Hematopoietic multipotent progenitor cell treated with erythropoietin and hydrocortisone succinate and interleukin-3 and kit ligand, for 17 days (in vitro differentiated cells): ENCODE data around the gene ZSWIM4.

Source experiments
- DNase-seq: peaks from one replicate; pipeline ENCODE4 v3.0.0-alpha.2; 2015; ENCODE audit warnings: low spot score

Gene ZSWIM4

DNA sequence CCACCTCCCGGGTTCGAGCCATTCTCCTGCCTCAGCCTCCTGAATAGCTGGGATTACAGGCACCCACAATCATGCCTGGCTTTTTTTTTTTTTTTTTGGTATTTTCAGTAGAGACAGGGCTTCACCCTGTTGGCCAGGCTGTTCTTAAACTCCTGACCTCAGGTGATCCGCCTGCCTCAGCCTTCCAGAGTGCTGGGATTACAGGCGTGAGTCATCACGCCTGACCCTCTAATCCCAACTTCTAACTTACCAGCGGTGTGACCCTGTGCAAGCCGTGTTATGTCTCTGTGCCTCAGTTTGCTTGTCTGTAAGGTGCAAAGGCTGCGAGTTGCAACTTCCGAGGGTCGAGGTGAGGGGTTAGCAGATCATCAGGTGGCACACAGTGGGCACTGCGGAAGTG, 17.3 kb downstream of the ZSWIM4 start:
- no peak for DNase-seq

DNA sequence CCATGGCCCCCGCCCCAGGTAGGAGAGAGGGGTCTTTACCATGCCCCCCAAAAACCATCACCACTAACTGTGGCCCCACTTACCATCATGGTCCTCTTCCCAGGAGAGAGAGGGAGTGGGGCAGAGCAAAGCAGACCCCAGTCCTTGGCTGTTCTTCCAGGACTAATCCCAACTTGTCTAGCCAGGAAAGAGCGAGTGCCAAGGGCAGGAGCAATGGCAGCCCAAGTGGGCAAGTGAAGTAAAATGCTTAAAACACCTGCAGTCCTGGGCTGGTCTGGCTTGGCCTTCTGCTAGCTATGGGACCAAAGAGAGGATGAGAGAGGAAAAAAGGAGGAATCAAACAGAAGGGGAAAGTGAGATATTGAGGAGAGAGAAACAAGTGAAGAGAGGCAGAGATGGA, 17.9 kb downstream of the ZSWIM4 start:
- no peak for DNase-seq

DNA sequence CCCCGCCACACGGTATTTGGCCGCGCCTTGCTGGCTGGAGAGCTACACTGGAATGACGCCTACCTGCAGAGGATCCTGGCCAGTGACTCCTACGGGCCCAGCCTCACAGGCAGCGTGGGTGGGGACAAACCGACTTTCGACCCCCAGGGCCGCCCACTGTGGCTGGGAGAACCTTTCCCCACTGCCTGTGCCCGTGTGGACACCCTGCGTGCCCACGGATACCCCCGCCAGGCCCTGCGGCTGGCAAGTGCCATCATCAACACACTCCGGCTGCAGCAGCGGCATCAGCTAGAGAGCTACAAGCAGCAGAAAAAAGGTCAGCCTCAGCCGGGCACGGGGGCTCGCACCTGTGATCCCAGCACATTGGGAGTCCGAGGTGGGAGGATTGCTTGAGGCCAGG, 19.3 kb downstream of the ZSWIM4 start:
- DNase-seq: no peak

DNA sequence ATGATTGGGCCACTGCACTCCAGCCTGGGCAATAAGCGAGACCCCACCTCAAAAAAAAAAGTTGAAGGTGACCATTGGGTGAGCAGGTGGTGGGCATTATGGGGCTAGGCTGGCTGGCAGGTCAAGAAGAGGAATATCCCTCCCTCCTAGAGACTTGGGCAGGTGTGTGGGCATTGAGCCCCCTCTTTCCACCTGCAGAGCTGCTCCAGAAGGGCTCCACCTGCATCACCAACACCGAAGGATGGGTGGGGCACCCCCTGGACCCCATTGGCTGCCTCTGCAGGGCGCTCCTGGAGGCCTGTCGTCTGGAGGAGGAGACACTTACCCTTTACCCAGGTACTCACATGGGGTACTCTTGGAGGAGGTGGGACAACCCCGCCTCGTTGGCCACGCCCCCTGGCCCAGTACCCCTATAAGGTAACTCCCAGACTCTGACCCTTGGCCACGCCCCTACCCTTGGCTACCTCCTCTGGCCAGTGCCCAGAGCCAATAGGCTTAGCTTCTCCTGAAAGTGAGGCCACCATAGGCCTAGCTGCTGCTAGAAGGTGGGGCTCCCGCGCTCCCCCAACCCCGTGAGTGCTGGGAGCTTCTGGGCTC, 21.9 kb downstream of the ZSWIM4 start:
- DNase-seq: peak; percentile 25

DNA sequence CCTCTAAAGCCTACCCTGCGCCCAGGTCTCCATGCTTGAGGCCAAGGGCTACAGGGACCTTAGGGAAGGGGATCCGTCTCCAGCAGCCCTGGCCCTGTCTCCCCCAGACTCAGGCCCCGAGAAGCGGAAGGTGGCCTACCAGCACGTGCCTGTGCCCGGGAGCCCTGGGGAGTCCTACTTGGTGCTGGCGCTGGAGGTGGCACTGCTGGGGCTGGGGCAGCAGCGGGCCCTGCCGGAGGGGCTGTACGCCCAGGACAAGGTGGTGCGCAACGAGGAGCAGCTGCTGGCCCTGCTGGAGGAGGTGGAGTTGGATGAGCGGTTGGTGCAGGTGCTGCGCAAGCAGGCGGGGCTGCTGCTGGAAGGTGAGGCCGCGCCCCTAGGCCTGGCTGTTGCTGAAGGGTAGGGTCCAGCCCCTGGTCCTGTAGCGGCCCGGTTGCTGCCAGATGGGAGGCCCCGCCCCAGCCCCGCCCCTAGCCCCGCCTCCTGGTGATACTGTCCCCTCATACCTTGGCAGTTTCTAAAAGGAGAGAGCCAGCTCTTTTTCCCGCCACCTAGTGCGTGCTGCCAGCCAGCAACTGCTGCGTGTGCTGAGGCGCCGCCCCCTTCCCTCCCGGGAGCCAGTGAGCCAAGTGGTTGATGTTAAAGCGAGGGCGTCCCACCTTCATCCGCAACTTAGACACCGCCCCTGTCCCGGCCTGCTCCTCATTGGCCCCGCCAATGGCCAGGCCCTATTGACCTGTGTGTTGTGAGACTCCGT, 22.6 kb downstream of the ZSWIM4 start:
- no peak for DNase-seq

DNA sequence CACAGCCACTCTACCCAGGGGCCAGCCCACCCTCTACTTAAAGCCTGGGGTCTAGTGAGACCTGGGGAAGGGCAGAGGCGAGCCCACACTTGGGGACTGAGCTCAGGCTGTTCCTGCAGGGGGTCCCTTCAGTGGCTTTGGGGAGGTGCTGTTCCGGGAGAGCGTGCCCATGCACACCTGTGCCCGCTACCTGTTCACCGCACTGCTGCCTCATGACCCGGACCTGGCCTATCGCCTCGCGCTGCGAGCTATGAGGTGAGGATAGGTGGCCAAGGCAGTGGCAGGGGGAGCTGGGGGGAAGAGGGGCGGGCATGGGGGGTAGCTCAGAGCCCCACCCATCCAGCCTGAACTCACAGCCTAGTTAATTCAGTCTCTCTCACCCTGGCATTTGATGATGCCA, 24.0 kb downstream of the ZSWIM4 start:
- DNase-seq: no peak

DNA sequence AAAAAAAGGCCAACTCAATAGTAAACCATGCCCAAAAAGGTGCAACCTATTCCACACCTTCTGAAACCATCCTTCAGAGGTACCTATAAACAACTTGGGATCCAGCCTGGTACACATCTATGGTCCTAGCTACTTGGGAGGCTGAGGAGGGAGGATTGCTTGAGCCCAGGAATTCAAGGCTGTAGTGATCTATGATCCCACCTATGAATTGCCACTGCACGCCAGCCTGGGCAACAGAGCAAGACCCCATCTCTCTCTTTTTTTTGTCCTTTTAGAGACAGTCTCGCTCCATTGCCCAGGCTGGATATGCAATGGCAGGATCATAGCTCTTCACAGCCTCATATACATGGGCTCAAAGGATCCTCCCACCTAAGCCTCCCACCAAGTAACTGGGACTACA, 26.0 kb downstream of the ZSWIM4 start:
- DNase-seq: no peak

DNA sequence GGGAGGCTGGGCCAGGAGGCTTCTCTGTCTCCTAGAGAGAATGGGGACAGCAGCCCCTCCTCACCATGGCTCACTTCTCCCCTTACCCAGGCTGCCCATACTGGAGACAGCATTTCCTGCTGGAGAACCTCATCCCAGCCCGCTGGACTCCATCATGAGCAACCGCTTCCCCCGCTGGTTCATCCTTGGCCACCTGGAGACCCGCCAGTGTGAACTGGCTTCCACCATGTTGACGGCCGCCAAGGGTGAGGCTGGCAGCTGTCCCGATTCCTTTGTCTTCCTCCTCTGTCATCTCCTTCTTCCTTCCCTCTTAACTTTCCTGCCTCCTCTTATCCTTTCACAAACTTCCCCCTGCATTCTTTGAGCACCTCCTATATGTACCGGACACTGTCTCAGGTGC, 28.0 kb downstream of the ZSWIM4 start:
- no peak for DNase-seq

DNA sequence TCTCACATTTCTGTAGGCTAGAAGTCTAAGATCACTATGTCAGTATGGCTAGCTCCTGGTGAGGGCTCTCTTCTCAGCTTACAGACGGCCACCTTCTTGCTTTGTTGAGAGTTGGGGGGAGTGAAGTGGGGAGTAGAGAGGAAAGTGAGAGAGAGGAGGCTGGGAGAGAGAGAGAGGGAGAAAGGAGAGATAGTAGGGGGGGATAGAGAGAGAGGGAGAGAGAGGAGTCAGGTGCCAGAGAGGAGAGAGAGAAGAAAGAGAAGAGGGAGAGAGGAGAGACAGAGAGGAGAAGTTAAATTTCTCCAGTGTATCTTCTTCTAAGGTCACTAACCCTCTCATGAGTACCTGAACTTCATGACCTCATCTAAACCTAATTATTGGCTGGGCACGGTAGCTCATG, 28.7 kb downstream of the ZSWIM4 start:
- no peak for DNase-seq

DNA sequence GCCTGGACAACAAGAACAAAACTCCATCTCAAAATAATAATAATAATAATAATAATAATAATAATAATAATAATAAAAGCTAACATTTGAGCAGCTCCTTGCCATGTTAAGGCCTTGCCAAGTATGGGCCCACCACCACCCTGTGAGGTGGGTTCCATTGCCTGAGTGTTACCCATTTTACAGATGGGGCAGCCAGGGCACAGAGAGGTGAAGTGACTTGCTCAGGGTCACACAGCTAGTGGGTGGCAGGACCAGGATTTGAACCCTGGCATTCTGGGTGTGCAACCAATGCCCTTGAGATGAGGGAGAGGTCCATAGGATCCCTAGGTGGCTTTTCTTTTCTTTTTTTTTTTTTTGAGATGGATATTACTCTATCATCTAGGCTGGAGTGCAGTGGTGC, 29.5 kb downstream of the ZSWIM4 start:
- DNase-seq: no peak

DNA sequence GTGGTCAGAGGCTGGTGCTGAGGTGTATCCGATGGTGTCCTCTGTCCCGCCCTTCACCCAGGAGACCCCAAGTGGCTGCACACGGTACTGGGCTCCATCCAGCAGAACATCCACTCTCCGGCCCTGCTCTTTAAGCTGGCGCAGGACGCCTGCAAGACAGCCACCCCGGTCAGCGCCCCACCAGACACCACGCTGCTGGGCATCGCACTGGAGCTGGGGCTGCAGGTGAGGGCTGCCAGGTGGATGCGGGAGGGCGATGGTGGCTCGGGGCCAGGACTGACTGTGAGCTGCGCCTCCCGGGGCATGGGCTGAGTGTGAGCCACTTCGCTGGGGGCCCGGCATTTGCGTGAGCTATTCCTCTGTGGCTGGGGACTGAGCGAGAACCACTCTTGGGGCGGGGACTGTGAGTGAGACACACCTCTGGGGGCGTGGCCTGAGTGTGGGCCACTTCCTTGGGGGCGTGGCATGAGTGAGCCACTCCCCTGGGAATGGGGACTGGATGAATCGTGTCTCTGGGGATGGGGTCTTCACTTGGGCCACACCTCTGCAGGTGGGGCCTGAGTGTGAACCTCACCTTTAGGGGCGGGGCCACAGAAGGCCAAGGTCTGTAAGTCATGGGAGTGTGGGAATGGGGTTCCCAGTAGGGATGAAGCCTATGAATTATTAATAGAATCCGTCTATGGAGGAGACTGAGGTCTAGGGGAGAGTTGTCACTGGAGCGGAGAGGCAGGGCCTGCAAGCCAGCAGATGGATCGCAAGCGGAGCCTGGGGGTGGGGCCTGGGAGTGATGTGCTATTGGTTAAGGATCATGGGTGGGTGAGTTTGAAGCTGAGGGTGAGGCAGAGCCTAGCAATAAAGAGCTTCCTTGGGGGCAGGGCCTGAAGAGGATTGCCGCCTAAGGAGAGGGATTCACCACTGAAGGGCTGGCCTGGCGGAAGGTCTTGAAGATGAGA, 30.5 kb downstream of the ZSWIM4 start:
- peak; percentile 54 for DNase-seq

DNA sequence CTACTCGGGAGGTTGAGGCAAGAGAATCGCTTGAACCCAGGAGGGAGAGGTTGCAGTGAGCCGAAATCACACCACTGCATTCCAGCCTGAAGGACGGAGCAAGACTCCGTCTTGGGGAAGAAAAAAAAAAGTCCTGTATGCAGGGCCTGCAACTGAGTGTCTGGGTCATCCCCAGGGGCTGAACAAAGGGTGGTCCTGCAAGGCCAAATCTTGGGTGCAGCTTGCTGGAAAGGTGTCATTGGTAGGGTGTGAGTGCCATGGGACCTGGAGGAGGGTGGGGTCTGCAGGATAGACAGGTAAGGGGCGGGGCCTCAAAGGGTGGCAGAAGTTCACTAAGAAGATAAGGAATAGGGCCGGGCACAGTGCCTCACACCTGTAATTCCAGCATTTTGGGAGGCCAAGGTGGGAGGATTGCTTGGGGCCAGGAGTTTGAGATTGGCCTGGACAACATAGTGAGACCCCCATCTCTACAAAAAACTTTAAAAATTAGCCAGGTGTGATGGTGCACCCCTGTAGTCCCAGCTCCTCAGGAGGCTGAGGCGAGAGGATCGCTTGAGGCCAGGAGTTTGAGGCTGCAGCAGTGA, 31.5 kb downstream of the ZSWIM4 start:
- no peak for DNase-seq

DNA sequence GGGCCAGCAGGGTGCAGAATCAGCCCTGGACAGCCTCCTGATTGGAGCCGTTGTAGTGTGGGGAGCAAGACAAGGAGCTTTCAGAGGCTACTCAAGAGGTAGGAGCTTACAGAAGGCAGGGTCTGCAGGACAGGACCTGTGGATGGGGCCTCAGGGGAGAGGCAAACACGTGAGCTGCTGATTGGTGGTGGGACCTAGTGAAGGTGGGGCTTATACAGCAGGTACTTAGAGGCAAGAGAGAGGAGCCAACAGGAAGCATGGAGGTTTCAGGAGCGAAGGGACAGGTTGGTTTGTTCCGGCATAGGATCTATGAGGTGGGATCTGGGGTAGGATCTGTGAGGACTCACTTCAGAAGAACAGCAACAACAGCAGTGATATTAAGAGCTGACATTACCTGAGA, 32.4 kb downstream of the ZSWIM4 start:
- DNase-seq: no peak

DNA sequence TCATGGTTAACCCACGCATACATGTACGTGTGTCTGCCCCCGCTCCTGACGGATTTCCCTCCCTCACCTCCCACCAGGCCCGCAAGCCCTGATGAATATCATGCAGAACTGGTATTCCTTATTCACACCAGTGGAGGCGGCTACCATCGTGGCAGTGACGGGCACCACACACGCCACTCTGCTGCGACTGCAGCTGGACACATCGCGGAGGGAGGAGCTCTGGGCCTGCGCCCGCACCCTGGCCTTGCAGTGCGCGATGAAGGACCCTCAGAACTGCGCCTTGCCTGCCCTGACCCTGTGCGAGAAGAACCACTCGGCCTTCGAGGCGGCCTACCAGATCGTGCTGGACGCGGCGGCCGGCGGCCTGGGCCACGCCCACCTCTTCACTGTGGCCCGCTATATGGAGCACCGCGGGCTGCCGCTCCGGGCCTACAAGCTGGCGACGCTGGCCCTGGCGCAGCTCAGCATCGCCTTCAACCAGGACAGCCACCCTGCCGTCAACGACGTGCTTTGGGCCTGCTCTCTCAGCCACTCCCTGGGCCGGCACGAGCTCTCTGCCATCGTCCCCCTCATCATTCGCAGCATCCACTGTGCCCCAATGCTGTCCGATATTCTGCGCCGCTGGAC, 35.0 kb downstream of the ZSWIM4 start:
- no peak for DNase-seq

DNA sequence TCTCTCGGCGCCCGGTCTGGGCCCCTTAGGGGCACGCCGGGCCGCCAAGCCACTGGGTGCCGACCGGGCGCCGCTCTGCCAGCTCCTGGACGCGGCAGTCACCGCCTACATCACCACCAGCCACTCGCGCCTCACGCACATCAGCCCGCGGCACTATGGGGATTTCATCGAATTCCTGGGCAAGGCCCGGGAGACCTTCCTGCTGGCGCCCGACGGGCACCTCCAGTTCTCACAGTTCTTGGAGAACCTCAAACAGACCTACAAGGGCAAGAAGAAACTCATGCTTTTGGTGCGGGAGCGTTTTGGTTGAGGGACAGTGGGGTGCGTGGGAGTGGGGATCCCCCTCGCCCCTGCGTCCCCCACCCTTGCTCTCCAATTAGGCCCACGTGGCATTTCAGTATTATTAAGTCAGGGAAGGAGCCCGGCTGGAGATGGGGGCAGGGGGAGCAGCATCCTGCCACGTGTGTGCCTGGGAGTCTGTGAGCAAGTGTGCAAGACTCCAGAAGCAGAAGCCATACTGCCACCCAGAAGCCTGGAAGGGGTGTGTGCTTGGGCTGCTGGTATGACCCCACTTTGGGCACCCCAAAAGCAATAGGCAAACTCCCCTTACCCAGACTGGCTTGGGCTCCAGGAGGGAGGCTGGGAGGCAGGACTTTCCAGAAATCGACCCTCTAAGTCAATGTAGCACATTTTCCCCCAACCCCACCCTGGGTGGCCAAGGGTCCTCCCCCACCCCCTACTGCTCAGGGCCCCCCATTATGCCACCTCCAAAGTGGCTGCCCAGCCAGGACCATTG, 35.7 kb downstream of the ZSWIM4 start:
- DNase-seq: no peak

DNA sequence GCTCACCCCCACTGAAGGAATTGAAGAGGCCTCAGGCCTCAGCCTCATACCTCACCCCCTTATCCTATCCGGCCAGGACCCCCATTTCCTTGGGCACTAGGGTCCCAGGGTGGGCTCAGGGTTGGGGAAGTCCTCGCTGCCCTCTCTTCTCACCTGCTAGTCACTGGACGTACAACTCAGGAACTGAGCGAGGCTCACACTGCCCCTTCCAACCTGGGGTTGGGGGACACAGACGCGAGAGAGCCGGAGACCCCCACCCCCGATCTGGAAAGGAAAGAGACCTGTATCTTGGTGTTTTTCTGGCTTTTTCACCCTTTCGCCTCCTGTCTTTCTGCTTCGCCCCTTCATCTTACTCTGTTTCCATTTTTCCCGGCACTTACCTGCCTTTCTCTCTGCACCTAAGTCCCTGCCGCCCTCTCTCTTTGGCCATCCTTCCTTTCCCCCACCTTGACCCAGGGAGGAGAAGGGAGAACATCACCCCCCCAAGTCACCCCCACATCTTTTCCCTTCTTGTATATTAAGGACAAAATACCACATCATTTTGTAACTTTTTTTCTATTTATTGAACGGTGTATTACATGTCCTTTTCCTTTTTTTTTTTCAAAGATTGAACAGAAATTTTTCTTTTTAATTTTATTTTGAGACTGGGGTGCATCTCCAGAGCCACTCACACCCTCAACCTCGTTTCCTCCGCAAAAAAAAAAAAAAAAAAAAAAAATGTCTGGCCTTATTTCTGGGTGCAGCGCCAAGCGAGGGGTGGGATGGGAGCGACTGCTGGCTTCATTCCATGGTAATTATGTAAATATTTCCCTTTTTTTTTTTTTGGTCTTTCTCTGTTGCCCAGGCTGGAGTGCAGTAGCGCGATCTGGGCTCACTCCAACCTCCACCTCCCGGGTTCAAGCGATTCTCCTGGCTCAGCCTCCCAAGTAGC, 36.6 kb downstream of the ZSWIM4 start:
- DNase-seq: no peak

DNA sequence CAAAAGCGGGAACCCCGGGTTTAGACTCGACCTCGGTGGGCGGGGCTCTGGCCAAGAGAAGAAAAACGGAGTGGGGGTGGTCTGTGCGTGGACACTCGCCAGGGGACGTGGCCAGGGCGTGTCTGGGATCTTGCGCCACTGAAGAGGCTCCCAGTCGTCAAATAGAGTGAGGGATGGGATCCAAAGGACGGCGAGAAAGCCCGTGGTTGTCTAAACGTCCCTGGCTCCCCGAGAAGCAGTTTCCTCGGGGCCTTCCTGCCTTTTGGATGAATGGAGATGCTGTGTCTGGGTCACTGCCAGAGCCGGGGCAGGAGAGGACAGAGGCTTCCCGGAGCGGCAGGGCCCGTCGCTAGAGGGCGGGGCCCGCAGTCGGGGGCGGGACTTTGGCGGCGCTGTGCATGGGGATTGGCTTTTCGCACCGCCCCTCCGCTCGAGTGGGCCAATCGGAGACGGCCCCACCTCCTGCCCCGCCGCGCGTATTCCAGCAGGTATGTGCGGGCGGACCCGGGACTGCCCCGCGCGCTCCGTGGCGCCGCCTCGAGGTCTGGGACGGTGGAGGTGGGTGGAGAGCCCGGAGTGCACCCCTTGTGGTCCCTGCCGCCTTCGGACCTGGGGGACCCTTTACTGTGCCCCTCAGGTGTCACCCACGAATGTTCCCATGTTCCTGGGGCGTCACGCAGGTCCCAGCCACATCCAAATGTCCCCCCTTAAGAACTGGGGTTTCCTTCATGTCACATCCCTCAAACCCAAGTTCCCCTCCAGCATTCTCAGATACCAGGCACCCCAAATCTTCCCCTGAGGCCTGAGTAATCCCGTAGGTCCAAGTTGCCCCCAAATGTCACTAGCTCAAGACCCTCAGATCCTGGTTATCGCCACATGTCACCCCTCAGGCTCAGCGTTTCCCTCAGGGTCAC, 38.3 kb downstream of the ZSWIM4 start:
- peak; percentile 94 for DNase-seq

DNA sequence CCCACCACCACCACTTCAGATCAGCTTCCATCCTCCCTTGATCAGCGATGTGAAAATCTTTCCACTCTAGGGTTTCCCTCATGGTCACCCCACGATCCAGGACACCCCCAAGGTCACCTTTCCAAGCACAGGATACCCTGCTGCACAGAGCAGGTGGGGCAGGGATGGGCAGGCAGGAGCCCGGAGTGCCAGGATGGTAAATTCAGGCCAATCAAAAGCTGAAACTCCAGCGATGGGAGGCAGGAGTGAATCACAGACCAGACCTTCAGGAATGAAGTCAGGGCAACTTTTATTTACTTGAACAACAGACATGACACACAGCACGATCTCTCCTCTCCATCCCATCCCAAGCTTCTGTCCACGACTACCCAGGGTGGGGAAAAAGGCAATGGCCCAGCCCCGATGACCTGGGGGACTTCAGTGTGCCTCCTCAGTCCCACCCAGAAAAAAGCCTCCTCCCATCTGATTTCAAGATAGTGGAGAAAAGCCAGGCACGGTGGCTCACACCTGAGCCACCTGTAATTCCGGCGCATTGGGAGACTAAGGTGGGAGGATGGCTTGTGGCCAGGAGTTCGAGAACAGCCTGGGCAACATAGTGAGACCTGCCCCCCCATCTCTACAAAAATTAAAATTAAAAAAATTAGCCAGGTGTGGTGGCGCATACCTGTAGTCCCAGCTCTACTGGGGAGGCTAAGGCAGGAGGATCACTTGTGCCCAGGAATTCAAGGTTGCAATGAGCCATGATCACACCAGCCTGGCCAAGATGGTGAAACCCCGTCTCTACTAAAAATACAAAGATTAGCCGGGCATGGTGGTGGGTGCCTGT, 39.2 kb downstream of the ZSWIM4 start:
- no peak for DNase-seq
